ENCODE measurements around the gene CCSER1. TPM values are rescaled to one million over a fixed set of nuclear protein-coding genes. Genes with fewer than 3 reads are reported as not detected.

The CCSER1 gene
- total RNA-seq = 7.9 TPM

GRCh38 chr4:90127223-90127705 is at the start of gene CCSER1:
Gene CCSER1, plus strand, starts transcription at chr4:90127394.
- H3K4me1 ChIP-seq (ENCODE audit: insufficient read depth, low read length) = peaks cover 13% of the 10 kb centered on the region
- no peaks in the 10 kb centered on the region for H3K9me3 ChIP-seq (ENCODE audit: low read depth, low read length)
- peaks cover 3% of the 10 kb centered on the region for H3K27me3 ChIP-seq (ENCODE audit: insufficient read depth, low read length)
- H3K4me3 ChIP-seq (ENCODE audit: low read length) = peak within 1 kb of the TSS; percentile 47

- Histone ChIP-seq H3K9me3 (ENCODE audit: low read depth, low read length) (no peaks in the 10 kb centered on the region), H3K4me3 (ENCODE audit: low read length) (no peak overlapping the region), H3K4me1 (ENCODE audit: insufficient read depth, low read length) (peaks cover 13% of the 10 kb centered on the region), H3K27me3 (ENCODE audit: insufficient read depth, low read length) (no peaks in the 10 kb centered on the region)
Observed at GRCh38 chr4:90078440-90078839, 48.8 kb upstream of the CCSER1 start.

GRCh38 chr4:90080116-90080515 is 47.1 kb upstream of the CCSER1 start:
- no peaks in the 10 kb centered on the region for H3K9me3 ChIP-seq (ENCODE audit: low read depth, low read length)
- no peak overlapping the region for H3K4me3 ChIP-seq (ENCODE audit: low read length)
- peaks cover 9% of the 10 kb centered on the region for H3K4me1 ChIP-seq (ENCODE audit: insufficient read depth, low read length)
- no peaks in the 10 kb centered on the region for H3K27me3 ChIP-seq (ENCODE audit: insufficient read depth, low read length)

- no peaks in the 10 kb centered on the region for H3K27me3 ChIP-seq (ENCODE audit: insufficient read depth, low read length)
- no peaks in the 10 kb centered on the region for H3K9me3 ChIP-seq (ENCODE audit: low read depth, low read length)
- H3K4me3 ChIP-seq (ENCODE audit: low read length) = no peak overlapping the region
- H3K4me1 ChIP-seq (ENCODE audit: insufficient read depth, low read length) = peaks cover 9% of the 10 kb centered on the region
Observed at GRCh38 chr4:90081432-90082144, 45.6 kb upstream of the CCSER1 start.

- Histone ChIP-seq H3K4me1 (ENCODE audit: insufficient read depth, low read length) (peaks cover 9% of the 10 kb centered on the region), H3K4me3 (ENCODE audit: low read length) (no peak overlapping the region), H3K9me3 (ENCODE audit: low read depth, low read length) (no peaks in the 10 kb centered on the region), H3K27me3 (ENCODE audit: insufficient read depth, low read length) (no peaks in the 10 kb centered on the region)
Observed at GRCh38 chr4:90082449-90082848, 44.7 kb upstream of the CCSER1 start.

- H3K4me1 ChIP-seq (ENCODE audit: insufficient read depth, low read length) = peaks cover under 1% of the 10 kb centered on the region
- no peak overlapping the region for H3K4me3 ChIP-seq (ENCODE audit: low read length)
- no peaks in the 10 kb centered on the region for H3K27me3 ChIP-seq (ENCODE audit: insufficient read depth, low read length)
- H3K9me3 ChIP-seq (ENCODE audit: low read depth, low read length) = no peaks in the 10 kb centered on the region
Observed at GRCh38 chr4:90084277-90084966, 42.8 kb upstream of the CCSER1 start.

- Histone ChIP-seq H3K4me1 (ENCODE audit: insufficient read depth, low read length) (no peaks in the 10 kb centered on the region), H3K27me3 (ENCODE audit: insufficient read depth, low read length) (no peaks in the 10 kb centered on the region), H3K4me3 (ENCODE audit: low read length) (no peak overlapping the region), H3K9me3 (ENCODE audit: low read depth, low read length) (no peaks in the 10 kb centered on the region)
Observed at GRCh38 chr4:90084967-90085295, 42.3 kb upstream of the CCSER1 start.

GRCh38 chr4:90093526-90093925 is 33.7 kb upstream of the CCSER1 start:
- H3K4me1 ChIP-seq (ENCODE audit: insufficient read depth, low read length) = no peaks in the 10 kb centered on the region
- no peaks in the 10 kb centered on the region for H3K9me3 ChIP-seq (ENCODE audit: low read depth, low read length)
- H3K27me3 ChIP-seq (ENCODE audit: insufficient read depth, low read length) = no peaks in the 10 kb centered on the region
- H3K4me3 ChIP-seq (ENCODE audit: low read length) = no peak overlapping the region

- Histone ChIP-seq H3K4me1 (ENCODE audit: insufficient read depth, low read length) (no peaks in the 10 kb centered on the region), H3K9me3 (ENCODE audit: low read depth, low read length) (no peaks in the 10 kb centered on the region), H3K27me3 (ENCODE audit: insufficient read depth, low read length) (no peaks in the 10 kb centered on the region), H3K4me3 (ENCODE audit: low read length) (no peak overlapping the region)
Observed at GRCh38 chr4:90095000-90095399, 32.2 kb upstream of the CCSER1 start.

- Histone ChIP-seq H3K9me3 (ENCODE audit: low read depth, low read length) (no peaks in the 10 kb centered on the region), H3K27me3 (ENCODE audit: insufficient read depth, low read length) (no peaks in the 10 kb centered on the region), H3K4me3 (ENCODE audit: low read length) (no peak overlapping the region), H3K4me1 (ENCODE audit: insufficient read depth, low read length) (no peaks in the 10 kb centered on the region)
Observed at GRCh38 chr4:90099812-90100211, 27.4 kb upstream of the CCSER1 start.

- H3K4me3 ChIP-seq (ENCODE audit: low read length) = no peak overlapping the region
- no peaks in the 10 kb centered on the region for H3K9me3 ChIP-seq (ENCODE audit: low read depth, low read length)
- H3K27me3 ChIP-seq (ENCODE audit: insufficient read depth, low read length) = no peaks in the 10 kb centered on the region
- no peaks in the 10 kb centered on the region for H3K4me1 ChIP-seq (ENCODE audit: insufficient read depth, low read length)
Observed at GRCh38 chr4:90103991-90104390, 23.2 kb upstream of the CCSER1 start.

GRCh38 chr4:90105274-90105673 is 21.9 kb upstream of the CCSER1 start:
- no peaks in the 10 kb centered on the region for H3K4me1 ChIP-seq (ENCODE audit: insufficient read depth, low read length)
- H3K4me3 ChIP-seq (ENCODE audit: low read length) = no peak overlapping the region
- no peaks in the 10 kb centered on the region for H3K27me3 ChIP-seq (ENCODE audit: insufficient read depth, low read length)
- no peaks in the 10 kb centered on the region for H3K9me3 ChIP-seq (ENCODE audit: low read depth, low read length)

- no peak overlapping the region for H3K4me3 ChIP-seq (ENCODE audit: low read length)
- H3K9me3 ChIP-seq (ENCODE audit: low read depth, low read length) = no peaks in the 10 kb centered on the region
- H3K4me1 ChIP-seq (ENCODE audit: insufficient read depth, low read length) = no peaks in the 10 kb centered on the region
- H3K27me3 ChIP-seq (ENCODE audit: insufficient read depth, low read length) = no peaks in the 10 kb centered on the region
Observed at GRCh38 chr4:90112715-90113114, 14.5 kb upstream of the CCSER1 start.

- Histone ChIP-seq H3K4me3 (ENCODE audit: low read length) (no peak overlapping the region), H3K27me3 (ENCODE audit: insufficient read depth, low read length) (no peaks in the 10 kb centered on the region), H3K4me1 (ENCODE audit: insufficient read depth, low read length) (no peaks in the 10 kb centered on the region), H3K9me3 (ENCODE audit: low read depth, low read length) (no peaks in the 10 kb centered on the region)
Observed at GRCh38 chr4:90113881-90114457, 13.2 kb upstream of the CCSER1 start.

- Histone ChIP-seq H3K4me1 (ENCODE audit: insufficient read depth, low read length) (no peaks in the 10 kb centered on the region), H3K27me3 (ENCODE audit: insufficient read depth, low read length) (no peaks in the 10 kb centered on the region), H3K9me3 (ENCODE audit: low read depth, low read length) (no peaks in the 10 kb centered on the region), H3K4me3 (ENCODE audit: low read length) (no peak overlapping the region)
Observed at GRCh38 chr4:90118527-90119195, 8.5 kb upstream of the CCSER1 start.
